Body of pancreas (tissue), 4 donors: Measurements from ENCODE around the gene ING5.

Source experiments
- CTCF ChIP-seq, 7 experiments: fragments of 450-650 bp in 4 of 7; fragments of 200-600 bp in 3 of 7; sonication (generic) in 3 of 7; IDR thresholded peaks; one replicate each; pipeline ENCODE4 v1.5.1; 2016 to 2019; ENCODE audit warnings: antibody characterized with exemption in 7 of 7
- POLR2A ChIP-seq, 3 donors: fragments of 450-650 bp; IDR thresholded peaks; one replicate each; pipeline ENCODE4 v1.6.1; 2016; ENCODE audit warnings: antibody characterized with exemption in 3 of 3, mild to moderate bottlenecking in 2 of 3

- TF ChIP-seq CTCF (IDR thresholded peaks at IDR 0.05) (no peak), POLR2A (IDR thresholded peaks at IDR 0.05) (no peak)
These were observed 50.4 kb downstream of the ING5 start for GRCh38 chr2:241752253-241752652.
